Measurements from ENCODE around the gene ZNF384.

The ZNF384 gene

DNA sequence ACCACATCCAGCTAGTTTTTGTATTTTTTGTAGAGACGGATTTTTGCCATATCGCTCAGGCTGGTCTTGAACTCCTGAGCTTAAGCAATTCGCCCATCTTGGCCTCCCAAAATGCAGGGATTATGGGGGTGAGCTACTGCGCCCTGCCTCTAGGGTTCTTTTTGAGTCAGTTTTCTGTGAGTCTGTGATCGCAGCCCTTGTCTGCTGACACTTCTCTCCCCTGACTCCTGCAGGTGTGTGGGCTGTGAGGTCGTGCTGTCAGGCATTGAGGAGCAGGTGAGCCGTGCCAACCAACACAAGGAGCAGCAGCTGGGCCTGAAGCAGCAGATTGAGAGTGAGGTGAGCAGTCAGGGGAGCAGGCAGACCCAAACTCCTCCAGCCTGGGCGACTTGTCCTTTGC, 41.0 kb upstream of the ZNF384 start:
- POLR2A ChIA-PET, result interaction anchor here (1.1 to 1.6 kb wide), 2 partner anchors 23 to 41 kb away, joined by 3 to 7 read pairs; partner anchors contain the start of genes MLF2 and ZNF384
- TF ChIP-seq LEF1 (IDR thresholded peaks at IDR 0.05; ENCODE audit: borderline replicate concordance) (no peak), FOXK2 (IDR thresholded peaks at IDR 0.05) (no peak), TARDBP (IDR thresholded peaks at IDR 0.05) (no peak), ARNT (IDR thresholded peaks at IDR 0.05) (no peak), L3MBTL2 (conservative IDR thresholded peaks at IDR 0.05) (no peak), HDGF (IDR thresholded peaks at IDR 0.05; ENCODE audit: borderline replicate concordance) (no peak)
- CTCF ChIA-PET, result no interaction called here
- no peak for DNase-seq (ENCODE audit: extremely low spot score)

DNA sequence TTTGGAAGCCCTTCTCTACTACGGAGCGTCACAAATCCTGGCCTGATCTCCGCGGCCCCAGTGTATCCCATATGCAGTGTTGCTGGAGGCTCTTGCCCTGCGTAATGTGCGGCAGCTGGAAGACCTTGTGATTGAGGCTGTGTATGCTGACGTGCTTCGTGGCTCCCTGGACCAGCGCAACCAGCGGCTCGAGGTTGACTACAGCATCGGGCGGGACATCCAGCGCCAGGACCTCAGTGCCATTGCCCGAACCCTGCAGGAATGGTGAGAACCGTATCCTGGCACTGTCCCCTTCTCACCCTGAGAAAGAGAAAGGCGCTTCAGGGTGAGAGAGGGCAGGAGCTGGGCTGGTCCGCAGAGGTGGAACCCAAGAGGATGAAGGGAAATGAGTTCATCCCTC, 40.0 kb upstream of the ZNF384 start:
- CTCF ChIA-PET, result no interaction called here
- no peak for TF ChIP-seq SUZ12 (IDR thresholded peaks at IDR 0.05)
- TF ChIP-seq FOXM1 (IDR thresholded peaks at IDR 0.05; ENCODE audit: borderline replicate concordance), result no peak
- no peak for TF ChIP-seq CTBP1 (IDR thresholded peaks at IDR 0.05; ENCODE audit: borderline replicate concordance)
- TF ChIP-seq ELF4 (IDR thresholded peaks at IDR 0.05), result no peak
- TF ChIP-seq NFRKB (IDR thresholded peaks at IDR 0.05), result no peak
- TF ChIP-seq FOXA1 (IDR thresholded peaks at IDR 0.05), result no peak
- TF ChIP-seq SP1 (IDR thresholded peaks at IDR 0.05), result no peak
- TF ChIP-seq FOXK2 (IDR thresholded peaks at IDR 0.05), result no peak
- TF ChIP-seq ARNT (IDR thresholded peaks at IDR 0.05), result no peak
- no peak for DNase-seq (ENCODE audit: extremely low spot score)
- POLR2A ChIA-PET, result interaction anchor here (1.1 kb wide), 1 partner anchor 40 kb away, joined by 3 read pairs; the partner anchor contains the start of gene ZNF384

- TF ChIP-seq LEF1 (IDR thresholded peaks at IDR 0.05; ENCODE audit: borderline replicate concordance), result no peak
- TF ChIP-seq HDGF (IDR thresholded peaks at IDR 0.05; ENCODE audit: borderline replicate concordance), result no peak
- TF ChIP-seq ELF4 (IDR thresholded peaks at IDR 0.05), result no peak
- TF ChIP-seq TARDBP (IDR thresholded peaks at IDR 0.05), result no peak
- TF ChIP-seq PKNOX1 (IDR thresholded peaks at IDR 0.05), result no peak
- TF ChIP-seq CTBP1 (IDR thresholded peaks at IDR 0.05; ENCODE audit: borderline replicate concordance), result no peak
- TF ChIP-seq FOXA1 (IDR thresholded peaks at IDR 0.05), result no peak
- no peak for TF ChIP-seq SUZ12 (IDR thresholded peaks at IDR 0.05)
- TF ChIP-seq ARNT (IDR thresholded peaks at IDR 0.05), result no peak
- no peak for TF ChIP-seq L3MBTL2 (conservative IDR thresholded peaks at IDR 0.05)
- TF ChIP-seq BHLHE40 (IDR thresholded peaks at IDR 0.05; ENCODE audit: borderline replicate concordance), result no peak
- no peak for TF ChIP-seq FOXM1 (IDR thresholded peaks at IDR 0.05; ENCODE audit: borderline replicate concordance)
- TF ChIP-seq ZNF384 (IDR thresholded peaks at IDR 0.05), result no peak
- TF ChIP-seq NFRKB (IDR thresholded peaks at IDR 0.05), result no peak
- no peak for TF ChIP-seq SP1 (IDR thresholded peaks at IDR 0.05)
- TF ChIP-seq FOXK2 (IDR thresholded peaks at IDR 0.05), result no peak
- no peak for DNase-seq (ENCODE audit: extremely low spot score)
- ChIA-PET CTCF (no interaction called here), POLR2A (interaction anchor here (1.3 to 3.2 kb wide), 7 partner anchors 8 to 142 kb away, joined by 3 to 91 read pairs (median 22); partner anchors contain the start of genes MLF2, PTMS, TPI1 and ZNF384)
These were observed 36.2 kb upstream of the ZNF384 start for GRCh38 chr12:6725350-6725749.

DNA sequence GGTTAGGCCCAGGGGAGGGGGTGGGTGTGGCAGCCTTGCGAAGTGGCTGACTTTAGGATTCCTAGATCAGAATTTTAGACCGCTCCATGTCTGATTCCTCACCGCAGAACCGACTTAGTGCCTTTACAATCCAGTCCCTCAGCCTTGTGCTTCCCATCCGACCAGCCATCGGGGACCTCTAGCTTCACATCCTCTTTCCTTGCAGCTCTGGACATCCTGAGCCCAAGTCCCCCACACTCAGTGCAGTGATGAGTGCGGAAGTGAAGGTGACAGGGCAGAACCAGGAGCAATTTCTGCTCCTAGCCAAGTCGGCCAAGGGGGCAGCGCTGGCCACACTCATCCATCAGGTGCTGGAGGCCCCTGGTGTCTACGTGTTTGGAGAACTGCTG, 35.2 kb upstream of the ZNF384 start:
- TF ChIP-seq ARNT (IDR thresholded peaks at IDR 0.05) (no peak), BHLHE40 (IDR thresholded peaks at IDR 0.05; ENCODE audit: borderline replicate concordance) (no peak), ZNF384 (IDR thresholded peaks at IDR 0.05) (no peak), SP1 (IDR thresholded peaks at IDR 0.05) (no peak), ELF4 (IDR thresholded peaks at IDR 0.05) (no peak), PKNOX1 (IDR thresholded peaks at IDR 0.05) (no peak), NFRKB (IDR thresholded peaks at IDR 0.05) (no peak), TARDBP (IDR thresholded peaks at IDR 0.05) (no peak), L3MBTL2 (conservative IDR thresholded peaks at IDR 0.05) (peak; percentile 65)
- CTCF ChIA-PET, result interaction anchor here (0.6 to 1.9 kb wide), 7 partner anchors 10 to 149 kb away, joined by 3 to 6 read pairs (median 4); partner anchors contain the start of genes GPR162, PTMS and SPSB2
- DNase-seq (ENCODE audit: extremely low spot score), result peak; percentile 26
- POLR2A ChIA-PET, result interaction anchor here (0.6 to 3.2 kb wide), 44 partner anchors 9 to 274 kb away, joined by 3 to 91 read pairs (median 5); partner anchors contain the start of genes CDCA3, GPR162, LRRC23 and MLF2

DNA sequence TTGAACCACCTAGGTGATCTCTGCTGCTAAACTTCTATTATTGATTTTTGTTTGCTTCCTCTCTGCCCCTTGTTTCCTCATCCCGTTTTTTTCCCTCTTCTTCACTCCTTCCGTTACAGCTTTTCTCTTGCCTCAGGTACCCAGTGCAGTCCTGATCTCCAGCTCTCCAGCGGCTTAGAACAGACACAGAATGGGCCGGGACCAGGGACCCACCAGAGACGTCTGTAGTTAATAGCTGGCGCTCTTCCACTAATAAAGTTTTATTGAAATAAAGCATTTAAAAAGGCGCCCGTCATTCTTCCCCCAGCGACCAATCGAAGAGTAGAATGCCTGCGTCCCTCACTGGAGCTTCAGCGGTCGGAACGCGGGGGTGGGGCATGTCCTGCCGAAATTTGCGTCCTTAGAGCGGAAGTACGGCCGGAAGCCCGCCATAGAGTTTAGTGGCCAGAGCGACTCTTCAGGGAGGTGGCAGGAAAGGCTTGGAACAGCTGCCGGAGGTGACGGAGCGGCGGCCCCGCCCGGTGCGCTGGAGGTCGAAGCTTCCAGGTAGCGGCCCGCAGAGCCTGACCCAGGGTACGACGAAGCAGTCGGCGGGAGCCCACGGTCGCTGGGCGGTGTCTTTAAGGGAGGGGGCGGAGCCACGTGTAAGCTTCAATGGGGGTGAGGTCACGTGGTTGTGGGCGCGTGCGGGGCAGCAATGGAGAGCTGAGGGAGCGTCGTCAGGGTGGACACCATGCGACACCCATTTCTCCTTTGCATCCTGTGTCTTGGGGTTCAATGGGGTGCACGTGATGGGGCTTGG, 34.6 kb upstream of the ZNF384 start, which contains the start of gene COPS7A:
TSS of gene COPS7A (plus strand) at position 440 of the 802 bp plus-strand sequence. CDS start 611 bp downstream, outside the sequence.
- CTCF ChIA-PET, result interaction anchor here (0.6 to 1.9 kb wide), 8 partner anchors 10 to 149 kb away, joined by 3 to 6 read pairs (median 4); partner anchors contain the start of genes GPR162, MLF2, PTMS and SPSB2
- peak; percentile 95 for DNase-seq (ENCODE audit: extremely low spot score)
- TF ChIP-seq ELF4 (IDR thresholded peaks at IDR 0.05) (peak; percentile 15; the same call in 1 of the 2 replicates), LEF1 (IDR thresholded peaks at IDR 0.05; ENCODE audit: borderline replicate concordance) (no peak), FOXA1 (IDR thresholded peaks at IDR 0.05) (no peak), ARNT (IDR thresholded peaks at IDR 0.05) (no peak), HDGF (IDR thresholded peaks at IDR 0.05; ENCODE audit: borderline replicate concordance) (no peak), SP1 (IDR thresholded peaks at IDR 0.05) (no peak), NFRKB (IDR thresholded peaks at IDR 0.05) (no peak), FOXK2 (IDR thresholded peaks at IDR 0.05) (no peak), L3MBTL2 (conservative IDR thresholded peaks at IDR 0.05) (peak; percentile 99), TARDBP (IDR thresholded peaks at IDR 0.05) (no peak), PKNOX1 (IDR thresholded peaks at IDR 0.05) (peak; percentile 97), BHLHE40 (IDR thresholded peaks at IDR 0.05; ENCODE audit: borderline replicate concordance) (no peak), CTBP1 (IDR thresholded peaks at IDR 0.05; ENCODE audit: borderline replicate concordance) (no peak), FOXM1 (IDR thresholded peaks at IDR 0.05; ENCODE audit: borderline replicate concordance) (no peak), ZNF384 (IDR thresholded peaks at IDR 0.05) (peak; percentile 56; the same call in 1 of the 2 replicates)
- POLR2A ChIA-PET, result interaction anchor here (0.6 to 3.2 kb wide), 60 partner anchors 9 to 275 kb away, joined by 3 to 91 read pairs (median 4); partner anchors contain the start of genes CDCA3, GPR162, LRRC23 and MLF2
